ENCODE measurements around the gene BCL3. TPM values are rescaled to one million over a fixed set of nuclear protein-coding genes. Genes with fewer than 3 reads are reported as not detected.
"Not testable (repeated sequence)": the region's sequence is repeated elsewhere in the genome, so short reads cannot be mapped to it uniquely, and the experiment has no call there.

Gene BCL3
- total RNA-seq, 4 donors from 2014 or later: 7.2 to 15.7 (median 8.5) TPM

DNA sequence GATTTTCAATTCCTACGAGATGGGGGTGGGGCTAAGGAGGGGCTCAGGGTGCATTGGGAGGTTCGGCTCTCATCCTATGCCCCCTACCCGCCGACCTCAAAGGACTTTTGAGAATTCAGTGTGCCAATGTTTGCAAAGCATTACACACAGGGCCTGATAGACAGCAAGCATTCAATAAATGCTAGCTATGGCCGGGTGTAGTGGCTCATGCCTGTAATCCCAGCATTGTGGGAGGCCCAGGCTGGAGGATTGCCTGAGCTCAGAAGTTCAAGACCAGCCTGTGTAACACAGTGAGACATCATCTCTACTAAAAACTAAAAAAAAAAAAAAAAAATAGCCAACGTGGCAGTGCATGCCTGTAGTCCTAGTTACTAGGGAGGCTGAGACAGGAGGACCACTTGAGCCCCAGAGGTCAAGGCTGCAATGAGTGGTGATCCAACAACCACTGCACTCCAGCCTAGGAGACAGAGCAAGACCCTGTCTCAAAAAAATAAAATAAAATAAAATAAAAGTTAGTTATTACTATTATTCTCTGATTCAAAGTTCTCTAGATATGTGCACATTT, 27.2 kb downstream of the BCL3 start:
- intact Hi-C loops (cut with DNase I; ENCODE audit: low total_unique reads): no loop called here
- no peak for DNase-seq
- ATAC-seq: no peak
- Histone ChIP-seq H3K36me3 (no peaks in the 10 kb centered on the region), H3K4me3 (no peak overlapping the region), H3K27ac (no peak overlapping the region), H3K4me1 (peaks cover 3 to 6% of the 10 kb centered on the region in 2 donors), H3K27me3 (no peaks in the 10 kb centered on the region), H3K9me3 (no peaks in the 10 kb centered on the region)
- in situ Hi-C loops (cut with MboI; ENCODE audit: low sequenced_read_pairs in 4 of 4): no loop called here
- TF ChIP-seq POLR2A (IDR thresholded peaks at IDR 0.05): no peak
- TF ChIP-seq, protein P1, sequence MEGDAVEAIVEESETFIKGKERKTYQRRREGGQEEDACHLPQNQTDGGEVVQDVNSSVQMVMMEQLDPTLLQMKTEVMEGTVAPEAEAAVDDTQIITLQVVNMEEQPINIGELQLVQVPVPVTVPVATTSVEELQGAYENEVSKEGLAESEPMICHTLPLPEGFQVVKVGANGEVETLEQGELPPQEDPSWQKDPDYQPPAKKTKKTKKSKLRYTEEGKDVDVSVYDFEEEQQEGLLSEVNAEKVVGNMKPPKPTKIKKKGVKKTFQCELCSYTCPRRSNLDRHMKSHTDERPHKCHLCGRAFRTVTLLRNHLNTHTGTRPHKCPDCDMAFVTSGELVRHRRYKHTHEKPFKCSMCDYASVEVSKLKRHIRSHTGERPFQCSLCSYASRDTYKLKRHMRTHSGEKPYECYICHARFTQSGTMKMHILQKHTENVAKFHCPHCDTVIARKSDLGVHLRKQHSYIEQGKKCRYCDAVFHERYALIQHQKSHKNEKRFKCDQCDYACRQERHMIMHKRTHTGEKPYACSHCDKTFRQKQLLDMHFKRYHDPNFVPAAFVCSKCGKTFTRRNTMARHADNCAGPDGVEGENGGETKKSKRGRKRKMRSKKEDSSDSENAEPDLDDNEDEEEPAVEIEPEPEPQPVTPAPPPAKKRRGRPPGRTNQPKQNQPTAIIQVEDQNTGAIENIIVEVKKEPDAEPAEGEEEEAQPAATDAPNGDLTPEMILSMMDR (IDR thresholded peaks at IDR 0.05 in 4 of 5, conservative IDR thresholded peaks at IDR 0.05 in 1 of 5): no peak

DNA sequence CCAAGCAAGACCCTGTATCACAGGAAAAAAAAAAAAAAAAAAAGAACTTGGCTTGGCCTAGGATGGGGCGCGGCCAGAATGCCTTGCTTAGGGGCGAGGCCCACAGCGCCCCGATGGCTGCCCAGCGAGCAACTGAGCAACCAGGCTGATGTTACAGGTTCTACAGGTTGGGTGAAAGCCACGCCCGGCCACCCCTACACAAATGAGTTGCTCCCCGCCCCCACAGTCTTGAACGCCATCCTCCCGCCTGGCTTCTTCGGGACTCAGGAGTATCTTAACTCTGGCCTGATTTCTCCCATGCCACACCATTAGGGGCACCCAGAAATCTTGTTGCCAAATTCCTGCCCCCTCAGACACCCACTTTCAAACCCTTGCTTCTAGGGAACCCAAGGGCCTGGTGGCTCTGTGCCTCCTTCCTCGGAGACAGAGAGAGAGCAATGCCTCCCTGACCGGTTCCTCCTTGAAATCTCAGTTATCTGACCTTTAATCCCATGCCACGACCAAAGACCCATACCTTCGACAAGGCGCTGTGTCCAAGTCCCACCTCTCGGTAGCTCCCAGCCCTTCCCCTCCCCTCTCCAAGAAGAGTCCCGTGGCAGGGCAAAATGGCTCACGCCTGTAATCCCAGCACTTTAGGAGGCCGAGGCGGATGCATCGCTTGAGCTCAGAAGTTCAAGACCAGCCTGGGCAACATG, 28.0 kb downstream of the BCL3 start:
- intact Hi-C loops (cut with DNase I; ENCODE audit: low total_unique reads) (no loop called here), in situ Hi-C loops (cut with MboI; ENCODE audit: low sequenced_read_pairs in 4 of 4) (no loop called here)
- peaks cover 3% of the 10 kb centered on the region in 2 donors for H3K4me1 ChIP-seq
- H3K4me3 ChIP-seq: no peak overlapping the region
- ATAC-seq: no peak
- H3K27ac ChIP-seq: no peak overlapping the region
- TF ChIP-seq, protein P1 (IDR thresholded peaks at IDR 0.05 in 4 of 5, conservative IDR thresholded peaks at IDR 0.05 in 1 of 5): no peak
- TF ChIP-seq POLR2A (IDR thresholded peaks at IDR 0.05): no peak
- no peak for DNase-seq
- no peaks in the 10 kb centered on the region for H3K9me3 ChIP-seq
- no peaks in the 10 kb centered on the region for H3K36me3 ChIP-seq
- H3K27me3 ChIP-seq: no peaks in the 10 kb centered on the region

DNA sequence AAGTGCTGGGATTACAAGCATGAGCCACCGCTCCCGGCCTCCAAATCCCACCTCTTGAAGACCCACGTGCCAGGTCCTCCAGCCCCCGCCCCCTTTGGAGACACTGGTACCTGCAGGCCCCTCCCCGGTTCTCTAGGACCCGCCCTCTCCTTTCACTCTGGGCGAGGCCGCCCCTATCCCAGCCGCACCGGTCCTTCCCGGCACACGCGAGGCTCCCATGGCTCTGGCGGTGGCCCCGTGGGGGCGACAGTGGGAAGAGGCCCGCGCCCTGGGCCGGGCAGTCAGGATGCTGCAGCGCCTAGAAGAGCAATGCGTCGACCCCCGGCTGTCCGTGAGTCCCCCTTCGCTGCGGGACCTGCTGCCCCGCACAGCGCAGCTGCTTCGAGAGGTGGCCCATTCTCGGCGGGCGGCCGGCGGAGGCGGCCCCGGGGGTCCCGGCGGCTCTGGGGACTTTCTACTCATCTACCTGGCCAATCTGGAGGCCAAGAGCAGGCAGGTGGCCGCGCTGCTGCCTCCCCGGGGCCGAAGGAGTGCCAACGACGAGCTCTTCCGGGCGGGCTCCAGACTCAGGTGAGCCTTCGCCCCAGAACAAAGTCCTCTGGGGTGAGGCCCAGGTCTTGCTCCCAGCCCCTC, 29.3 kb downstream of the BCL3 start, which contains the start of gene CBLC:
TSS of gene CBLC (plus strand) at position 176 of the 633 bp plus-strand sequence. CDS start at position 218, 42 bp downstream.
- H3K4me1 ChIP-seq: peaks cover 3% of the 10 kb centered on the region in 2 donors
- intact Hi-C loops (cut with DNase I; ENCODE audit: low total_unique reads) (no loop called here), in situ Hi-C loops (cut with MboI; ENCODE audit: low sequenced_read_pairs in 4 of 4) (no loop called here)
- DNase-seq (no peak), ATAC-seq (no peak)
- H3K9me3 ChIP-seq: no peaks in the 10 kb centered on the region
- TF ChIP-seq, protein P1 (IDR thresholded peaks at IDR 0.05 in 4 of 5, conservative IDR thresholded peaks at IDR 0.05 in 1 of 5): no peak
- no peak for TF ChIP-seq POLR2A (IDR thresholded peaks at IDR 0.05)
- no peak within 1 kb of the TSS for H3K4me3 ChIP-seq
- no peak within 1 kb of the TSS for H3K27ac ChIP-seq
- H3K36me3 ChIP-seq: no peaks in the 10 kb centered on the region
- no peaks in the 10 kb centered on the region for H3K27me3 ChIP-seq

DNA sequence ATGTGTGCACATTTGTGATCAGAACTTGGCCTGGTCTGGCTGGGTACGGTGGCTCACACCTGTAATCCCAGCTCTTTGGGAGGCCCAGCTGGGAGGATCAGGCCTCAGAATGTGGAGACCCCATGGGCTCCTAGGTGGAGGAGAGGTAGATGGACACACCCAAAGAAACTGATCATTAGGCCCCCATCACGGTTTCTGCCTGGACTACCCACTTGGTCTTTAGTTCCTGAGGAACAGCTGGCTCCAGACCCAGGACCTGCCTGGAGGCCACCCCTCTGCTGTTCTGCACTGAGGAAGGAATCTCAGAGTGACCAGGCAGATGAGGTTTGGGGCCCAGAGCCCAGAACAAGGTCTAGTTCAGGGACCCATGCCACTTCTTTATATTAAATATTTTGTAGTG, 30.6 kb downstream of the BCL3 start:
- in situ Hi-C loops (cut with MboI; ENCODE audit: low sequenced_read_pairs in 4 of 4) (no loop called here), intact Hi-C loops (cut with DNase I; ENCODE audit: low total_unique reads) (no loop called here)
- DNase-seq: no peak
- Histone ChIP-seq H3K27ac (no peak overlapping the region), H3K9me3 (no peaks in the 10 kb centered on the region), H3K4me1 (peaks cover 3% of the 10 kb centered on the region in 2 donors), H3K27me3 (no peaks in the 10 kb centered on the region), H3K4me3 (no peak overlapping the region), H3K36me3 (no peaks in the 10 kb centered on the region)
- TF ChIP-seq, protein P1 (IDR thresholded peaks at IDR 0.05 in 4 of 5, conservative IDR thresholded peaks at IDR 0.05 in 1 of 5): no peak
- TF ChIP-seq POLR2A (IDR thresholded peaks at IDR 0.05): no peak
- ATAC-seq: no peak

DNA sequence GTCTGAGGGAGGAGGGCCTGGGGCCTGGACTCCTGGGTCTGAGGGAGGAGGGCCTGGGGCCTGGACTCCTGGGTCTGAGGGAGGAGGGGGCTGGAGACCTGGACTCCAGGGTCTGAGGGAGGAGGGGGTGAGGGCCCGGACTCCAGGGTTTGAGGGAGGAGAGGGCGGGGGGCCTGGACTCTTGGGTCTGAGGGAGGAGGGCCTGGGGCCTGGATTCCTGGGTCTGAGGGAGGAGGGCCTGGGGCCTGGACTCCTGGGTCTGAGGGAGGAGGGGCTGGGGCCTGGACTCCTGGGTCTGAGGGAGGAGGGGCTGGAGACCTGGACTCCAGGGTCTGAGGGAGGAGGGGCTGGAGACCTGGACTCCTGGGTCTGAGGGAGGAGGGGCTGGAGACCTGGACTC, 33.2 kb downstream of the BCL3 start:
- intact Hi-C loops (cut with DNase I; ENCODE audit: low total_unique reads); H3K27ac ChIP-seq; H3K4me1 ChIP-seq; H3K9me3 ChIP-seq; H3K36me3 ChIP-seq; H3K27me3 ChIP-seq; DNase-seq; H3K4me3 ChIP-seq; ATAC-seq: not testable (repeated sequence)
- in situ Hi-C loops (cut with MboI; ENCODE audit: low sequenced_read_pairs in 4 of 4): loop anchor here in 1 of 4 donors (10.0 kb wide), 1 partner anchor 53 kb away; no protein-coding TSS in a partner anchor
